Gastroesophageal sphincter (tissue), 3 donors: Measurements from ENCODE around the gene SV2C.

Experiments used
- EP300 ChIP-seq: sonication (generic); formaldehyde crosslinking; IDR thresholded peaks from one replicate; pipeline ENCODE4 v1.6.1; 2017; ENCODE audit warnings: antibody characterized with exemption, mild to moderate bottlenecking
- TF ChIP-seq, protein P1 (sequence below), 4 experiments: fragments of 200-600 bp in 2 of 4; fragments of 450-650 bp in 2 of 4; sonication (generic) in 1 of 4; IDR thresholded peaks; one replicate each; pipeline ENCODE4 v1.5.1; 2017 to 2019; ENCODE audit warnings: antibody characterized with exemption in 4 of 4, mild to moderate bottlenecking in 2 of 4, moderate library complexity in 2 of 4

- TF ChIP-seq, protein P1, sequence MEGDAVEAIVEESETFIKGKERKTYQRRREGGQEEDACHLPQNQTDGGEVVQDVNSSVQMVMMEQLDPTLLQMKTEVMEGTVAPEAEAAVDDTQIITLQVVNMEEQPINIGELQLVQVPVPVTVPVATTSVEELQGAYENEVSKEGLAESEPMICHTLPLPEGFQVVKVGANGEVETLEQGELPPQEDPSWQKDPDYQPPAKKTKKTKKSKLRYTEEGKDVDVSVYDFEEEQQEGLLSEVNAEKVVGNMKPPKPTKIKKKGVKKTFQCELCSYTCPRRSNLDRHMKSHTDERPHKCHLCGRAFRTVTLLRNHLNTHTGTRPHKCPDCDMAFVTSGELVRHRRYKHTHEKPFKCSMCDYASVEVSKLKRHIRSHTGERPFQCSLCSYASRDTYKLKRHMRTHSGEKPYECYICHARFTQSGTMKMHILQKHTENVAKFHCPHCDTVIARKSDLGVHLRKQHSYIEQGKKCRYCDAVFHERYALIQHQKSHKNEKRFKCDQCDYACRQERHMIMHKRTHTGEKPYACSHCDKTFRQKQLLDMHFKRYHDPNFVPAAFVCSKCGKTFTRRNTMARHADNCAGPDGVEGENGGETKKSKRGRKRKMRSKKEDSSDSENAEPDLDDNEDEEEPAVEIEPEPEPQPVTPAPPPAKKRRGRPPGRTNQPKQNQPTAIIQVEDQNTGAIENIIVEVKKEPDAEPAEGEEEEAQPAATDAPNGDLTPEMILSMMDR (IDR thresholded peaks at IDR 0.05) = no peak
- TF ChIP-seq EP300 = no peak
These were observed 119.0 kb downstream of the SV2C start for GRCh38 chr5:76202182-76202581.
